ENCODE measurements around the gene SLC6A3.

SLC6A3 gene

GRCh38 chr5:1443171-1443570 lies 2.1 kb downstream of the SLC6A3 start:
- Histone ChIP-seq H3K4ac (ENCODE audit: low read depth, low read length) (no peak overlapping the region), H3K9ac (ENCODE audit: low read length) (no peak overlapping the region)
- no CpG with 5 or more reads among the region's 9 CpGs for WGBS (ENCODE audit: extremely low coverage, insufficient coverage, low lambda C conversion rate)

GRCh38 chr5:1442222-1443145 lies 2.8 kb downstream of the SLC6A3 start:
- H2BK15ac ChIP-seq (replicated peaks; ENCODE audit: low read depth) = no peak overlapping the region
- no peak overlapping the region for H2AK5ac ChIP-seq (ENCODE audit: low read length)
- no peaks in the 10 kb centered on the region for H3K4me1 ChIP-seq (ENCODE audit: control insufficient read depth, low read depth, low read length)
- no peak overlapping the region for H4K5ac ChIP-seq (ENCODE audit: low read length)
- no peak overlapping the region for H3K56ac ChIP-seq (ENCODE audit: low read length)
- no peak overlapping the region for H3K27ac ChIP-seq (ENCODE audit: low read depth, low read length)
- no peak overlapping the region for H3K4me2 ChIP-seq (ENCODE audit: low read length)
- H3K23ac ChIP-seq (ENCODE audit: low read length) = no peak overlapping the region
- no peak overlapping the region for H4K8ac ChIP-seq (ENCODE audit: low read depth, low read length)
- H3K9ac ChIP-seq (ENCODE audit: low read length) = no peak overlapping the region
- no peaks in the 10 kb centered on the region for H3K79me1 ChIP-seq (ENCODE audit: low read length)
- no peaks in the 10 kb centered on the region for H3K36me3 ChIP-seq (ENCODE audit: control insufficient read depth, insufficient read depth, low read length)
- DNase-seq = no peak
- WGBS (ENCODE audit: extremely low coverage, insufficient coverage, low lambda C conversion rate) = no CpG with 5 or more reads among the region's 36 CpGs
- no peak overlapping the region for H2BK120ac ChIP-seq (ENCODE audit: low read depth, low read length)
- H3K27me3 ChIP-seq (ENCODE audit: insufficient read depth, low read length, poor library complexity) = peaks cover 34% of the 10 kb centered on the region
- no peak overlapping the region for H2BK5ac ChIP-seq (ENCODE audit: low read length)
- H3K4ac ChIP-seq (ENCODE audit: low read depth, low read length) = no peak overlapping the region
- H3K4me3 ChIP-seq (ENCODE audit: low read length) = no peak overlapping the region
- no peaks in the 10 kb centered on the region for H3K79me2 ChIP-seq (ENCODE audit: control insufficient read depth, insufficient read depth, low read length)
- no peak overlapping the region for H3K18ac ChIP-seq (ENCODE audit: low read length)

More at GRCh38 chr5:1443171-1443570, 2.1 kb downstream of the SLC6A3 start:
- no peak overlapping the region for H3K23ac ChIP-seq (ENCODE audit: low read length)
- H3K18ac ChIP-seq (ENCODE audit: low read length) = no peak overlapping the region
- peaks cover 35% of the 10 kb centered on the region for H3K27me3 ChIP-seq (ENCODE audit: insufficient read depth, low read length, poor library complexity)
- no peak for DNase-seq
- H2BK15ac ChIP-seq (replicated peaks; ENCODE audit: low read depth) = no peak overlapping the region
- no peak overlapping the region for H4K8ac ChIP-seq (ENCODE audit: low read depth, low read length)
- H2AK5ac ChIP-seq (ENCODE audit: low read length) = no peak overlapping the region
- H4K5ac ChIP-seq (ENCODE audit: low read length) = no peak overlapping the region
- H2BK5ac ChIP-seq (ENCODE audit: low read length) = no peak overlapping the region
- H3K27ac ChIP-seq (ENCODE audit: low read depth, low read length) = no peak overlapping the region
- H2BK120ac ChIP-seq (ENCODE audit: low read depth, low read length) = no peak overlapping the region
- no peak overlapping the region for H3K4me2 ChIP-seq (ENCODE audit: low read length)
- H3K4me1 ChIP-seq (ENCODE audit: control insufficient read depth, low read depth, low read length) = no peaks in the 10 kb centered on the region
- no peaks in the 10 kb centered on the region for H3K36me3 ChIP-seq (ENCODE audit: control insufficient read depth, insufficient read depth, low read length)
- no peaks in the 10 kb centered on the region for H3K79me2 ChIP-seq (ENCODE audit: control insufficient read depth, insufficient read depth, low read length)
- H3K4me3 ChIP-seq (ENCODE audit: low read length) = no peak overlapping the region
- H3K56ac ChIP-seq (ENCODE audit: low read length) = no peak overlapping the region
- no peaks in the 10 kb centered on the region for H3K79me1 ChIP-seq (ENCODE audit: low read length)

DNA sequence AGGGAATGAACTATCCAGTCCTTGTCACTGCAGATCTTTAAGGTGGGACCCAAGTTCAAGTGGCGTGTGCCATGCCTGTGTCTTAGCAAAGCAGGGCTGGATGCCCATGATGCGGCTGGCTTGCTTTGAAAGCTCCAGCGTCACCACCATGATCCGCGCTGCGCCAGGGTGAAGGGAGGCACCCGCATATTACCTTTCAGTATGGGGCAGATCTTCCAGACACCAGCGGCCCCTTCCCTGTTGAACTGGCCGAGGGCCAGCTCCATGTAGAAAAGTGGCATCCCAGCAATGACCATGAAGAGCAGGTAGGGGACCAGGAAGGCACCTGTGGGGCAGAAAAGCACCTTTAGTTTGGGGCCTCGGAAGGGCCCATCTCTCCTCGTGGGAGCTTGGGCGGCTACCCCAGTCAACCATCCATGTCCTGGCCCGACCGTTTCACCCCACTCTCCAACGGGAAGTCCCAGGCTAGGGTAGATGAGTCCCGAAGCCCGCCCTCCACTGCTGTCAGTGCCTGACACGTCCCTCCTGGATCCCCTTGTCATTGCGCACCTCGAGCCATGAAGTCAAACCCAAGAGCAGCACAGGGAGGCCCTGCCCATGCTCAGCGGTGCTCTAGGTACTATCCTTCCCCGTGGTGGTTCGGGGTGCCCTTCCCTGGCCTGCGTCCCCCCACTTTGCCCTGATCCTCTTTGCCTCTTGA lies 3.9 kb downstream of the SLC6A3 start:
- Histone ChIP-seq H2BK5ac (ENCODE audit: low read length) (no peak overlapping the region), H3K79me1 (ENCODE audit: low read length) (no peaks in the 10 kb centered on the region), H2BK120ac (ENCODE audit: low read depth, low read length) (no peak overlapping the region), H3K18ac (ENCODE audit: low read length) (no peak overlapping the region), H3K4me3 (ENCODE audit: low read length) (no peak overlapping the region), H3K4ac (ENCODE audit: low read depth, low read length) (no peak overlapping the region), H4K8ac (ENCODE audit: low read depth, low read length) (no peak overlapping the region), H2BK15ac (replicated peaks; ENCODE audit: low read depth) (no peak overlapping the region), H2AK5ac (ENCODE audit: low read length) (no peak overlapping the region), H3K4me1 (ENCODE audit: control insufficient read depth, low read depth, low read length) (no peaks in the 10 kb centered on the region), H3K79me2 (ENCODE audit: control insufficient read depth, insufficient read depth, low read length) (no peaks in the 10 kb centered on the region), H3K56ac (ENCODE audit: low read length) (no peak overlapping the region), H3K36me3 (ENCODE audit: control insufficient read depth, insufficient read depth, low read length) (no peaks in the 10 kb centered on the region), H3K27me3 (ENCODE audit: insufficient read depth, low read length, poor library complexity) (peaks cover 24% of the 10 kb centered on the region), H3K23ac (ENCODE audit: low read length) (no peak overlapping the region), H3K4me2 (ENCODE audit: low read length) (no peak overlapping the region), H4K5ac (ENCODE audit: low read length) (no peak overlapping the region), H3K9ac (ENCODE audit: low read length) (no peak overlapping the region), H3K27ac (ENCODE audit: low read depth, low read length) (no peak overlapping the region)
- DNase-seq = no peak
- WGBS (ENCODE audit: extremely low coverage, insufficient coverage, low lambda C conversion rate) = no CpG with 5 or more reads among the region's 24 CpGs

DNA sequence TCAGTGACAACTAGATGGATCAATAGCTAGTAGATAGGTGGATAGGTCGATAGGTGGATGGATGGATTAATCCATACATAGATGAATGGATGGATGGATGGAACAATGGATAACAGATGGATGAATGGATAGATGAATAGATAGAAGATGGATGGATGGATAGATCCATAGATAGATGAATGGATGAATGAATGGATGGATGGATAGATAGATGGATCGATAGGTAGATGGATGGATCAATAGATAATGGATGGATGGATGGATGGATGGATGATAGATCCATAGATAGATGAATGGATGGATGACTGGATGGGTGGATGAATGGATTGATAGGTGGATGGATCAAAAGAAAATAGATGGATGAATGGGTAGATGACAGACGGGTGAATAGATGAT lies 5.1 kb downstream of the SLC6A3 start:
- no peak overlapping the region for H4K5ac ChIP-seq (ENCODE audit: low read length)
- no peak overlapping the region for H3K27ac ChIP-seq (ENCODE audit: low read depth, low read length)
- H2BK5ac ChIP-seq (ENCODE audit: low read length) = no peak overlapping the region
- no CpG with 5 or more reads among the region's 3 CpGs for WGBS (ENCODE audit: extremely low coverage, insufficient coverage, low lambda C conversion rate)
- no peak overlapping the region for H3K18ac ChIP-seq (ENCODE audit: low read length)
- H4K8ac ChIP-seq (ENCODE audit: low read depth, low read length) = no peak overlapping the region
- no peak overlapping the region for H3K56ac ChIP-seq (ENCODE audit: low read length)
- no peaks in the 10 kb centered on the region for H3K36me3 ChIP-seq (ENCODE audit: control insufficient read depth, insufficient read depth, low read length)
- H2BK15ac ChIP-seq (replicated peaks; ENCODE audit: low read depth) = no peak overlapping the region
- no peak overlapping the region for H3K4me2 ChIP-seq (ENCODE audit: low read length)
- no peak overlapping the region for H3K23ac ChIP-seq (ENCODE audit: low read length)
- no peaks in the 10 kb centered on the region for H3K4me1 ChIP-seq (ENCODE audit: control insufficient read depth, low read depth, low read length)
- H3K4ac ChIP-seq (ENCODE audit: low read depth, low read length) = no peak overlapping the region
- no peak overlapping the region for H3K4me3 ChIP-seq (ENCODE audit: low read length)
- H3K27me3 ChIP-seq (ENCODE audit: insufficient read depth, low read length, poor library complexity) = peaks cover 16% of the 10 kb centered on the region
- no peaks in the 10 kb centered on the region for H3K79me1 ChIP-seq (ENCODE audit: low read length)
- no peak overlapping the region for H2AK5ac ChIP-seq (ENCODE audit: low read length)
- no peak for DNase-seq
- H2BK120ac ChIP-seq (ENCODE audit: low read depth, low read length) = no peak overlapping the region
- H3K9ac ChIP-seq (ENCODE audit: low read length) = no peak overlapping the region
- H3K79me2 ChIP-seq (ENCODE audit: control insufficient read depth, insufficient read depth, low read length) = no peaks in the 10 kb centered on the region

- Histone ChIP-seq H3K36me3 (ENCODE audit: control insufficient read depth, insufficient read depth, low read length) (no peaks in the 10 kb centered on the region), H2BK5ac (ENCODE audit: low read length) (no peak overlapping the region), H3K27ac (ENCODE audit: low read depth, low read length) (no peak overlapping the region), H3K56ac (ENCODE audit: low read length) (no peak overlapping the region), H3K4me1 (ENCODE audit: control insufficient read depth, low read depth, low read length) (no peaks in the 10 kb centered on the region), H3K9ac (ENCODE audit: low read length) (no peak overlapping the region), H3K18ac (ENCODE audit: low read length) (no peak overlapping the region), H2AK5ac (ENCODE audit: low read length) (no peak overlapping the region), H3K4ac (ENCODE audit: low read depth, low read length) (no peak overlapping the region), H2BK15ac (replicated peaks; ENCODE audit: low read depth) (no peak overlapping the region), H3K23ac (ENCODE audit: low read length) (no peak overlapping the region), H3K79me1 (ENCODE audit: low read length) (no peaks in the 10 kb centered on the region), H4K5ac (ENCODE audit: low read length) (no peak overlapping the region), H3K27me3 (ENCODE audit: insufficient read depth, low read length, poor library complexity) (peaks cover 11% of the 10 kb centered on the region), H3K4me2 (ENCODE audit: low read length) (no peak overlapping the region), H2BK120ac (ENCODE audit: low read depth, low read length) (no peak overlapping the region), H3K79me2 (ENCODE audit: control insufficient read depth, insufficient read depth, low read length) (no peaks in the 10 kb centered on the region), H4K8ac (ENCODE audit: low read depth, low read length) (no peak overlapping the region), H3K4me3 (ENCODE audit: low read length) (no peak overlapping the region)
- WGBS (ENCODE audit: extremely low coverage, insufficient coverage, low lambda C conversion rate) = no CpG with 5 or more reads among the region's 15 CpGs
- no peak for DNase-seq
Measured at GRCh38 chr5:1439388-1440097, 5.7 kb downstream of the SLC6A3 start.

Data from mesendoderm (in vitro differentiated cells).